Measurements from ENCODE around the gene SMPD1. TPM values are rescaled to one million over a fixed set of nuclear protein-coding genes. Genes with fewer than 3 reads are reported as not detected.

The SMPD1 gene
- total RNA-seq, 2 donors from 2014 or later = 12.9 to 15.2 TPM

Other genes starting within 250 kb of the SMPD1 start
- not detected for gene OR52B2, start 220.1 kb upstream of the SMPD1 start, total RNA-seq
- gene OR52W1, start 191.2 kb upstream of the SMPD1 start, total RNA-seq = not detected
- not detected for gene C11orf42, start 184.9 kb upstream of the SMPD1 start, total RNA-seq
- 10 to 100 TPM; 16.9 to 25.4 TPM for gene FHIP1B, start 155.8 kb upstream of the SMPD1 start, total RNA-seq
- gene CNGA4, start 151.4 kb upstream of the SMPD1 start, total RNA-seq = under 1 TPM in 1 of 2 donors, not detected in 1; 0.24 TPM
- gene CCKBR, start 130.6 kb upstream of the SMPD1 start, total RNA-seq = not detected
- gene CAVIN3, start 70.0 kb upstream of the SMPD1 start, total RNA-seq = 10 to 100 TPM in 1 of 2 donors, 1 to 10 TPM in 1; 7.6 to 37.2 TPM
- gene APBB1, start 28.6 kb downstream of the SMPD1 start, total RNA-seq = 10 to 100 TPM; 46.1 to 62.5 TPM
- gene HPX, start 50.5 kb downstream of the SMPD1 start, total RNA-seq = 1 to 10 TPM in 1 of 2 donors, under 1 TPM in 1; 0.58 to 1.3 TPM
- 10 to 100 TPM in 1 of 2 donors, 1 to 10 TPM in 1; 7.0 to 10.7 TPM for gene TRIM3, start 83.5 kb downstream of the SMPD1 start, total RNA-seq
- gene ARFIP2, start 90.9 kb downstream of the SMPD1 start, total RNA-seq = 10 to 100 TPM; 44.0 to 48.8 TPM
- gene TIMM10B, start 91.0 kb downstream of the SMPD1 start, total RNA-seq = 10 to 100 TPM; 42.7 to 43.7 TPM
- gene DNHD1, start 106.8 kb downstream of the SMPD1 start, total RNA-seq = 10 to 100 TPM; 25.2 to 39.3 TPM
- gene RRP8, start 213.1 kb downstream of the SMPD1 start, total RNA-seq = 10 to 100 TPM; 27.2 to 31.9 TPM
- 100 to 1,000 TPM in 1 of 2 donors, 10 to 100 TPM in 1; 85.0 to 113 TPM for gene ILK, start 213.3 kb downstream of the SMPD1 start, total RNA-seq
- 100 to 1,000 TPM in 1 of 2 donors, 10 to 100 TPM in 1; 82.2 to 106 TPM for gene TAF10, start 221.7 kb downstream of the SMPD1 start, total RNA-seq
- 100 to 1,000 TPM in 1 of 2 donors, 10 to 100 TPM in 1; 75.7 to 172 TPM for gene TPP1, start 228.9 kb downstream of the SMPD1 start, total RNA-seq